Upper lobe of left lung (tissue), 6 donors: ENCODE measurements around the gene KIF6. TPM values are rescaled to one million over a fixed set of nuclear protein-coding genes. Genes with fewer than 3 reads are reported as not detected.

Experiments
- ATAC-seq, 2 donors: fragments of 200-7000 bp; cut with Tn5 transposase; one replicate each; pipeline ENCODE4 v1.9.1; 2022; ENCODE audit warnings: mild to moderate bottlenecking in 2 of 2, moderate library complexity in 2 of 2; ENCODE audit not compliant: low FRiP score in 2 of 2
- DNase-seq, 2 donors: peaks; one replicate each; pipeline ENCODE4 v3.0.0-alpha.2; 2019 to 2020
- H3K27ac ChIP-seq, 4 donors: fragments of 200-600 bp; sonication (generic); one replicate each; pipeline ENCODE4 v1.5.1; 2016 to 2019
- H3K27me3 ChIP-seq, 4 donors: fragments of 200-600 bp; sonication (generic); one replicate each; pipeline ENCODE4 v1.5.1; 2017 to 2019
- H3K36me3 ChIP-seq, 4 donors: fragments of 200-600 bp; sonication (generic); one replicate each; pipeline ENCODE4 v1.5.1; 2016 to 2019
- H3K4me1 ChIP-seq, 4 donors: fragments of 200-600 bp; sonication (generic); one replicate each; pipeline ENCODE4 v1.5.1; 2018 to 2019
- H3K4me3 ChIP-seq, 4 donors: fragments of 200-600 bp; sonication (generic); one replicate each; pipeline ENCODE4 v1.5.1; 2017 to 2019; ENCODE audit warnings: mild to moderate bottlenecking in 2 of 4, moderate library complexity in 1 of 4
- H3K9me3 ChIP-seq, 4 donors: fragments of 200-600 bp; sonication (generic); one replicate each; pipeline ENCODE4 v1.5.1; 2018 to 2019
- EP300 ChIP-seq, 4 donors: sonication (generic); formaldehyde crosslinking; IDR thresholded peaks; one replicate each; pipeline ENCODE4 v1.5.1; 2017; ENCODE audit warnings: antibody characterized with exemption in 4 of 4, control low read depth in 2 of 4
- POLR2A ChIP-seq, 4 donors: fragments of 450-650 bp; IDR thresholded peaks; one replicate each; pipeline ENCODE4 v1.5.1; 2016 to 2017; ENCODE audit warnings: antibody characterized with exemption in 4 of 4, mild to moderate bottlenecking in 2 of 4
- POLR2AphosphoS5 ChIP-seq, 2 donors: sonication (generic); formaldehyde crosslinking; IDR thresholded peaks; one replicate each; pipeline ENCODE4 v1.5.1; 2017; ENCODE audit warnings: antibody characterized with exemption in 2 of 2
- WGBS, 2 donors: methylation state at CpG; one replicate each; pipeline ENCODE4 v1.1.5; 2017 to 2018; 5-methylcytosine and 5-hydroxymethylcytosine counted together
- total RNA-seq, 6 donors: library from RNA; depleted of rRNA in 4 of 6; stranded (reverse); fragments of >200 nt in 4 of 6; gene quantifications; one replicate each; pipeline versions ENCODE4 v1.1.0 to v1.2.1, GENCODE V29; 2016 to 2021
- TF ChIP-seq, protein P1 (sequence below), 6 experiments: fragments of 450-650 bp in 4 of 6; fragments of 200-600 bp in 2 of 6; sonication (generic) in 2 of 6; IDR thresholded peaks; one replicate each; pipeline ENCODE4 v1.5.1; 2016 to 2019; ENCODE audit warnings: antibody characterized with exemption in 6 of 6
- donor health status: DM: no; HTN: no; CAD: no; lungs with moderate emphysema.
- donor health status: DM: no; HTN: yes; CAD: no; lungs with severe emphysema.

KIF6 gene
- total RNA-seq, 6 donors from 2014 or later = 0.55 to 7.9 (median 1.5) TPM

DNA sequence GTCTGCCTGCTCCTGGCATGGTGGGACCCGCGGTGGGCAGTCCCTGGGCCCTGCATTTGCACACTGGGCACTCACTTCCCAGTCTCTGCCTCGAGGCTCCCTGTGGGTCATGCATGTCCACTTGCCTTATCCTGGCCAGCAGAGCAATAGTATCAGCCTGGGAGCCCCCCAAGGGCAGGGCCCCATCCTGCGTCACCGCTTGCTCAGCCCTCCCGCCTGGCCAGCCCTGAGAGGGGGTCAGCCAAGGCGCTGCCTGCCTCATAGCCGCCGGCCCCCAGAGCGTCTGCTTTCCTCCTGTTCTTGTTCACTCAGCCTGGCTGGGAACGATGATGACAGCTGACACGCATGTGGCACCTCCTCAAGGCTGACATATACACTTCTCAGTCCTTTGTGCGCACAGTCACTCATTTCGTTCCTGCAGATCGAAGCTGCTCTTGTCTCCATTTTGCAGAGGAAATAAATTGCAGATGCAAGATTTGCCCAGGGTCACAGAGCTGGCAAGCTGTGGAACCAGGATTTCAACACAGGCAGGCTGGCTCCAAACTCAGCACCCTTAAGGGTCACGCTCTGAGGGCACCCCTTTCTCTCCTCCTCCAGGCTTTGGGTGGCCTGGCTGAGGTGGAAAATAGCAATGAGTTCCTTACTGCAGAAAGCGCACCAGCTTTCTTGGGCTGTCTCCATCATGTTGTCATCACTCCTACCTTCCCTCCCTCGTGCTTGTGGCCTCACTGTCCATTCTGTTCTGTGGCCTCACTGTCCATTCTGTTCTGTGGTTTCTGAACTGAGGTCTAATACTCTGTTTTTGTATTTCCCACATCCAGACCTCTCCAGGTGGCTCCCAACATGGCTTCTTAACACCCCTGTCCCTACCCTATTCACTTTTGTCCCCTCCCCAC is 428.2 kb downstream of the KIF6 start:
- H3K36me3 ChIP-seq = no peaks in the 10 kb centered on the region
- WGBS, 2 donors = 49 to 66% methylated on average over 14 to 17 of the region's 18 CpGs
- H3K4me1 ChIP-seq = peaks cover 0 to 18% (median 4%) of the 10 kb centered on the region in 4 donors
- peak in 1 of 2 donors; percentile 92 for ATAC-seq
- H3K27me3 ChIP-seq = no peaks in the 10 kb centered on the region
- H3K27ac ChIP-seq = peak overlapping the region in 1 of 4 donors; percentile 43
- H3K9me3 ChIP-seq = no peaks in the 10 kb centered on the region
- peak in 1 of 2 donors; percentile 85 for DNase-seq
- TF ChIP-seq POLR2A (IDR thresholded peaks at IDR 0.05) (no peak), POLR2AphosphoS5 (IDR thresholded peaks at IDR 0.05) (no peak), EP300 (IDR thresholded peaks at IDR 0.05) (no peak)
- TF ChIP-seq, protein P1, sequence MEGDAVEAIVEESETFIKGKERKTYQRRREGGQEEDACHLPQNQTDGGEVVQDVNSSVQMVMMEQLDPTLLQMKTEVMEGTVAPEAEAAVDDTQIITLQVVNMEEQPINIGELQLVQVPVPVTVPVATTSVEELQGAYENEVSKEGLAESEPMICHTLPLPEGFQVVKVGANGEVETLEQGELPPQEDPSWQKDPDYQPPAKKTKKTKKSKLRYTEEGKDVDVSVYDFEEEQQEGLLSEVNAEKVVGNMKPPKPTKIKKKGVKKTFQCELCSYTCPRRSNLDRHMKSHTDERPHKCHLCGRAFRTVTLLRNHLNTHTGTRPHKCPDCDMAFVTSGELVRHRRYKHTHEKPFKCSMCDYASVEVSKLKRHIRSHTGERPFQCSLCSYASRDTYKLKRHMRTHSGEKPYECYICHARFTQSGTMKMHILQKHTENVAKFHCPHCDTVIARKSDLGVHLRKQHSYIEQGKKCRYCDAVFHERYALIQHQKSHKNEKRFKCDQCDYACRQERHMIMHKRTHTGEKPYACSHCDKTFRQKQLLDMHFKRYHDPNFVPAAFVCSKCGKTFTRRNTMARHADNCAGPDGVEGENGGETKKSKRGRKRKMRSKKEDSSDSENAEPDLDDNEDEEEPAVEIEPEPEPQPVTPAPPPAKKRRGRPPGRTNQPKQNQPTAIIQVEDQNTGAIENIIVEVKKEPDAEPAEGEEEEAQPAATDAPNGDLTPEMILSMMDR (IDR thresholded peaks at IDR 0.05) = no peak
- no peak overlapping the region for H3K4me3 ChIP-seq

DNA sequence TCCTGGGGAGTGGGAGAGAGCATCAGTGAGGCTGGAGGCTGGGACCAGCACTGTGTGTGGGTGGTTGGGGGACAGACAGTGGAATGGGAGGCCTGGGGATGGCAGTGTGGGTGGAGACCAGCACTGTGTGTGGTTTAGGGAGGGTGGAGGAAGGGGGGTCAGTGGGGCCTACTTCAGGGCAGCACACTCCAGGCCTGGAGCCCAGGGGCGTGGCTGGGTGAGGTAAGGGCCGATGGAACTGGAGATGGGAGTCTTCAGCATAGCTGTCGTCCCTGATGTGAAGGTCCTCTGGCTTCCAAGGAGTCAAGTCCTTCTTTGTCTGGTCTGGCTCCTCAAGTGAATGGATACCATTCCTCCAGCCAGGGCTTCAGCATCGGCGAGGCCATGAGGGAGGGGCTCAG is 429.6 kb downstream of the KIF6 start:
- DNase-seq (peak in 1 of 2 donors; percentile 37), ATAC-seq (peak in 1 of 2 donors; percentile 81)
- H3K9me3 ChIP-seq = no peaks in the 10 kb centered on the region
- TF ChIP-seq EP300 (IDR thresholded peaks at IDR 0.05) = no peak
- TF ChIP-seq, protein P1 (IDR thresholded peaks at IDR 0.05) = no peak
- no peak for TF ChIP-seq POLR2AphosphoS5 (IDR thresholded peaks at IDR 0.05)
- TF ChIP-seq POLR2A (IDR thresholded peaks at IDR 0.05) = no peak
- H3K4me3 ChIP-seq = no peak overlapping the region
- no peaks in the 10 kb centered on the region for H3K27me3 ChIP-seq
- no peak overlapping the region for H3K27ac ChIP-seq
- no peaks in the 10 kb centered on the region for H3K36me3 ChIP-seq
- peaks cover 0 to 18% (median 4%) of the 10 kb centered on the region in 4 donors for H3K4me1 ChIP-seq
- WGBS, 2 donors = 67 to 70% methylated on average over 5 of the region's 5 CpGs

DNA sequence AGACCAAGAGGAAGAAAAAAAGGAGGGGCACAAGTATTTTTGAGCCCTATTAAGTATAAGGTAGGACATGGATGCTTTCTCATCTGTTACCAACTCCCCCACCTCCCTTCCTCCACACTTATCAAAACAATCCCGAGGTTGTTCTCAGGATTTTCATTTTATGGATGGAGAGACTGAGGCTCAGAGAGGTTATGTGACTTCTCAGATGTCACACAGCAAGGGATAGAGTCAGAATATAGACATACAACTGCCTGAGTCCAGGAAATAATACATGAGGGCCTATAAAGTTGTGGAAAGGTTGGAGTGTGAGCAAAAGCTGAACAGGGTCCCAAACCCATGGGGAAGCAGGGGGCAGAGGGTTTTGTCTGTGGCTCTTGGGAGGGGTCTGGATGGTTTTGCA is 430.3 kb downstream of the KIF6 start:
- ATAC-seq = no peak
- DNase-seq = no peak
- no peak overlapping the region for H3K4me3 ChIP-seq
- no peaks in the 10 kb centered on the region for H3K27me3 ChIP-seq
- H3K27ac ChIP-seq = no peak overlapping the region
- H3K9me3 ChIP-seq = no peaks in the 10 kb centered on the region
- peaks cover 0 to 18% (median 4%) of the 10 kb centered on the region in 4 donors for H3K4me1 ChIP-seq
- TF ChIP-seq EP300 (IDR thresholded peaks at IDR 0.05) (no peak), POLR2A (IDR thresholded peaks at IDR 0.05) (no peak), POLR2AphosphoS5 (IDR thresholded peaks at IDR 0.05) (no peak)
- TF ChIP-seq, protein P1 (IDR thresholded peaks at IDR 0.05) = no peak
- H3K36me3 ChIP-seq = no peaks in the 10 kb centered on the region
- WGBS, 2 donors = 72 to 81% methylated on average over 1 of the region's 1 CpG

DNA sequence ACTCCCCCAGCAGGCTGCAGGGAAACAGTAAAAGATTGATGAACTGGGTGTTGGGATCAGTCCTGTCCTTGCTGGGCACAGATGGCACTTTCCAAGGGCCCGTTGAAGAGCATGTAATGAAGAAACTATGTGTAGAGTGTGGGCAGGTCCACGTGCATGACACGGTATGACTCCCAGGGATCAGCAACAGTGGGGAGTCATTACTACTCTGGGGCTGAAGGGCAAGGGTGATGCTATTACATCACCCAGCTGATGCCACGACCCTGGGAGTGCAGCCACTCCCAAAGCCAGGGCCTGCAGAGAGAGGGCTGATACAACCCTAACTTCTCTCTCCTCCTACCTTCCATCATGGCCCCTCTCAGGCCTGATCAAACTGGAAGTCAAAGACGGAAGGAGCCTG is 431.1 kb downstream of the KIF6 start:
- peaks cover 0 to 18% (median 4%) of the 10 kb centered on the region in 4 donors for H3K4me1 ChIP-seq
- no peaks in the 10 kb centered on the region for H3K27me3 ChIP-seq
- H3K9me3 ChIP-seq = no peaks in the 10 kb centered on the region
- DNase-seq = no peak
- no peak for TF ChIP-seq POLR2A (IDR thresholded peaks at IDR 0.05)
- TF ChIP-seq, protein P1 (IDR thresholded peaks at IDR 0.05) = no peak
- 65 to 68% methylated on average over 5 of the region's 5 CpGs for WGBS, 2 donors
- no peak overlapping the region for H3K27ac ChIP-seq
- no peaks in the 10 kb centered on the region for H3K36me3 ChIP-seq
- ATAC-seq = no peak
- no peak overlapping the region for H3K4me3 ChIP-seq
